SKM-1 (cell line): ENCODE data around the gene TPRX1.
"Not testable (repeated sequence)": the region's sequence is repeated elsewhere in the genome, so short reads cannot be mapped to it uniquely, and the experiment has no call there.

ENCODE experiments used
- DNase-seq: peaks from one replicate; lab custom pipeline; 2025; ENCODE audit not compliant: unreplicated experiment; lab: John Stamatoyannopoulos, UW

TPRX1 gene

GRCh38 chr19:47768604-47769003, 35.7 kb downstream of the TPRX1 start:
- no peak for DNase-seq

- no peak for DNase-seq
Observed at GRCh38 chr19:47767349-47767748, 37.0 kb downstream of the TPRX1 start.

GRCh38 chr19:47766670-47767069, 37.7 kb downstream of the TPRX1 start:
- DNase-seq = no peak

GRCh38 chr19:47766359-47766620, 38.1 kb downstream of the TPRX1 start:
- DNase-seq = no peak

- no peak for DNase-seq
Observed at GRCh38 chr19:47765523-47766358, 38.6 kb downstream of the TPRX1 start.

GRCh38 chr19:47764705-47765104, 39.6 kb downstream of the TPRX1 start:
- not testable (repeated sequence) for DNase-seq

GRCh38 chr19:47762615-47763308, 41.6 kb downstream of the TPRX1 start:
- no peak for DNase-seq

GRCh38 chr19:47762151-47762550, 42.2 kb downstream of the TPRX1 start:
- no peak for DNase-seq

- DNase-seq = no peak
Observed at GRCh38 chr19:47761566-47761965, 42.8 kb downstream of the TPRX1 start.

GRCh38 chr19:47760632-47760999, 43.7 kb downstream of the TPRX1 start:
- DNase-seq = no peak

GRCh38 chr19:47758443-47758804, 45.9 kb downstream of the TPRX1 start:
- no peak for DNase-seq

- DNase-seq = no peak
Observed at GRCh38 chr19:47757617-47758442, 46.5 kb downstream of the TPRX1 start.

- no peak for DNase-seq
Observed at GRCh38 chr19:47756953-47757608, 47.3 kb downstream of the TPRX1 start.

- DNase-seq = no peak
Observed at GRCh38 chr19:47756627-47756929, 47.8 kb downstream of the TPRX1 start.

- no peak for DNase-seq
Observed at GRCh38 chr19:47755762-47756626, 48.4 kb downstream of the TPRX1 start.

GRCh38 chr19:47755065-47755761, 49.1 kb downstream of the TPRX1 start:
- DNase-seq = no peak

- DNase-seq = no peak
Observed at GRCh38 chr19:47754206-47755064, 49.9 kb downstream of the TPRX1 start.

- DNase-seq = no peak
Observed at GRCh38 chr19:47752440-47753211, 51.7 kb downstream of the TPRX1 start.
